Neural progenitor cell (in vitro differentiated cells): ENCODE measurements around the gene DDX24. TPM values are rescaled to one million over a fixed set of nuclear protein-coding genes. Genes with fewer than 3 reads are reported as not detected.

ENCODE experiments used
- DNase-seq: peaks from one replicate; pipeline ENCODE4 v3.0.0-alpha.2; 2016; ENCODE audit warnings: low spot score
- H2AFZ ChIP-seq: fragments of 200-600 bp; sonication (generic); replicated peaks from 2 replicates; pipeline ENCODE4 v1.6.1; 2016; ENCODE audit warnings: antibody characterized with exemption
- H3F3A ChIP-seq: fragments of 200-600 bp; sonication (generic); 2 replicates; pipeline ENCODE4 v1.6.1; 2016; ENCODE audit warnings: antibody characterized with exemption, low read depth
- H3K27ac ChIP-seq: fragments of 200-600 bp; sonication (generic); 2 replicates; pipeline ENCODE4 v1.5.1; 2016; ENCODE audit warnings: mild to moderate bottlenecking
- H3K27me3 ChIP-seq: fragments of 200-600 bp; sonication (generic); 2 replicates; pipeline ENCODE4 v1.6.1; 2016; ENCODE audit warnings: mild to moderate bottlenecking, moderate library complexity
- H3K36me3 ChIP-seq: fragments of 200-600 bp; sonication (generic); 2 replicates; pipeline ENCODE4 v1.5.1; 2016
- H3K4me1 ChIP-seq: fragments of 200-600 bp; sonication (generic); 2 replicates; pipeline ENCODE4 v1.6.1; 2016; ENCODE audit warnings: mixed run types
- H3K4me2 ChIP-seq: fragments of 200-600 bp; sonication (generic); 2 replicates; pipeline ENCODE4 v1.6.1; 2016
- H3K4me3 ChIP-seq: fragments of 200-600 bp; sonication (generic); 2 replicates; pipeline ENCODE4 v1.5.1; 2016
- H3K79me2 ChIP-seq: fragments of 200-600 bp; sonication (generic); 2 replicates; pipeline ENCODE4 v1.6.1; 2016; ENCODE audit warnings: low read depth
- H3K9ac ChIP-seq: fragments of 200-600 bp; sonication (generic); 2 replicates; pipeline ENCODE4 v1.6.1; 2016
- H3K9me3 ChIP-seq: fragments of 200-600 bp; sonication (generic); 2 replicates; pipeline ENCODE4 v1.5.1; 2016; ENCODE audit warnings: low read depth
- H4K20me1 ChIP-seq: fragments of 200-600 bp; sonication (generic); 2 replicates; pipeline ENCODE4 v1.6.1; 2016; ENCODE audit warnings: low read depth
- H3K27ac Mint-ChIP-seq: 3 replicates; pipeline ENCODE4 v1.8.0; 2021; ENCODE audit warnings: mixed read lengths
- H3K27me3 Mint-ChIP-seq: 2 replicates; pipeline ENCODE4 v1.8.0; 2022; ENCODE audit warnings: low read depth, mild to moderate bottlenecking, inconsistent platforms, moderate library complexity, mixed read lengths; ENCODE audit not compliant: insufficient read depth
- H3K36me3 Mint-ChIP-seq: 3 replicates; pipeline ENCODE4 v1.8.0; 2021; ENCODE audit warnings: mixed read lengths
- H3K4me1 Mint-ChIP-seq: 3 replicates; pipeline ENCODE4 v1.8.0; 2021; ENCODE audit warnings: mixed read lengths
- H3K4me3 Mint-ChIP-seq: 3 replicates; pipeline ENCODE4 v1.8.0; 2021; ENCODE audit warnings: mild to moderate bottlenecking, moderate library complexity, mixed read lengths
- H3K9me3 Mint-ChIP-seq: 3 replicates; pipeline ENCODE4 v1.8.0; 2020; ENCODE audit warnings: mixed read lengths
- EZH2 ChIP-seq: fragments of 200-600 bp; sonication (generic); IDR thresholded peaks from 2 replicates; pipeline ENCODE4 v1.6.1; 2017; ENCODE audit warnings: antibody characterized with exemption, mild to moderate bottlenecking, moderate library complexity
- EZH2phosphoT487 ChIP-seq: fragments of 200-600 bp; sonication (generic); IDR thresholded peaks from 2 replicates; pipeline ENCODE4 v1.6.1; 2017; ENCODE audit warnings: antibody characterized with exemption
- total RNA-seq: library from RNA; depleted of rRNA; stranded (reverse); fragments of >200 nt; gene quantifications from 2 replicates; pipeline ENCODE4 v1.2.3, GENCODE V29; 2015; ENCODE audit warnings: low replicate concordance
- TF ChIP-seq, protein P1 (sequence below): fragments of 200-600 bp; sonication (generic); IDR thresholded peaks from 2 replicates; pipeline ENCODE4 v1.5.1; 2017; ENCODE audit warnings: antibody characterized with exemption, mild to moderate bottlenecking

The DDX24 gene
- total RNA-seq, 1 donor from 2014 or later: 153 TPM

DNA sequence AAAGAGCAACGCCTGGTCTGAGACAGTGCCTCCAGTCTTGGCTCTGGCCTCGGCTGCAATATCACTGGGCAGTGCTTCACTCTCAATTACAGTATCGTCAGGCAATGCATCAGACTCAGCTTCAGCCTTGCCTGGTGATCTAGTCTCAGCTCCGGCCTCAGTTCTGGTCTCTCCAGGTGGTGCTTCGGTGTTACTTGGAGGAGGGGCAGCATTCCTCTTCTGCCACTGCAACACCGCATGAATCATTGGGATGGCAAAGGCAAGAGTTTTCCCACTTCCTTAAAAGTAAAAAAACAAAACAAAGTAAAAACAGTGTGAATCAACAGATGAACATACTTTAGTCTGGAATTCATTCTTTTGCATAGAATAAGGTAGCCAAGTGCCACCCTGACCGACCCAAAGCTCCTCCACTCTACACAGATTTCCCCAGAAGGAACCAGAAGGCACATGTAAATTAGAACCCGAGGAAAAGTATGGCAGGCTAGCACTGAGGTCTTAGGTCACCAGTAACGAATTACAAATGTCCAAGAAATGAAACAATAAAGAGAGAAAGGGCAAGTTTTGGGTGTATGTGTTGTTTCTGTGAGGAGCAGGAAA lies 18.6 kb downstream of the DDX24 start:
- H2AFZ ChIP-seq: no peak overlapping the region
- H3K4me3 ChIP-seq: no peak overlapping the region
- no peak for DNase-seq
- peaks cover 8% of the 10 kb centered on the region for H3K4me1 ChIP-seq
- peaks cover 37% of the 10 kb centered on the region for H3K36me3 Mint-ChIP-seq
- peaks cover 5% of the 10 kb centered on the region for H3K4me1 Mint-ChIP-seq
- H3F3A ChIP-seq: no peaks in the 10 kb centered on the region
- no peaks in the 10 kb centered on the region for H3K27me3 ChIP-seq
- H3K4me3 Mint-ChIP-seq: no peak overlapping the region
- H3K27ac Mint-ChIP-seq: no peak overlapping the region
- peaks cover 6% of the 10 kb centered on the region for H3K27me3 Mint-ChIP-seq
- TF ChIP-seq, protein P1, sequence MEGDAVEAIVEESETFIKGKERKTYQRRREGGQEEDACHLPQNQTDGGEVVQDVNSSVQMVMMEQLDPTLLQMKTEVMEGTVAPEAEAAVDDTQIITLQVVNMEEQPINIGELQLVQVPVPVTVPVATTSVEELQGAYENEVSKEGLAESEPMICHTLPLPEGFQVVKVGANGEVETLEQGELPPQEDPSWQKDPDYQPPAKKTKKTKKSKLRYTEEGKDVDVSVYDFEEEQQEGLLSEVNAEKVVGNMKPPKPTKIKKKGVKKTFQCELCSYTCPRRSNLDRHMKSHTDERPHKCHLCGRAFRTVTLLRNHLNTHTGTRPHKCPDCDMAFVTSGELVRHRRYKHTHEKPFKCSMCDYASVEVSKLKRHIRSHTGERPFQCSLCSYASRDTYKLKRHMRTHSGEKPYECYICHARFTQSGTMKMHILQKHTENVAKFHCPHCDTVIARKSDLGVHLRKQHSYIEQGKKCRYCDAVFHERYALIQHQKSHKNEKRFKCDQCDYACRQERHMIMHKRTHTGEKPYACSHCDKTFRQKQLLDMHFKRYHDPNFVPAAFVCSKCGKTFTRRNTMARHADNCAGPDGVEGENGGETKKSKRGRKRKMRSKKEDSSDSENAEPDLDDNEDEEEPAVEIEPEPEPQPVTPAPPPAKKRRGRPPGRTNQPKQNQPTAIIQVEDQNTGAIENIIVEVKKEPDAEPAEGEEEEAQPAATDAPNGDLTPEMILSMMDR: no peak
- TF ChIP-seq EZH2: no peak
- TF ChIP-seq EZH2phosphoT487: no peak
- peaks cover 14% of the 10 kb centered on the region for H4K20me1 ChIP-seq
- no peaks in the 10 kb centered on the region for H3K36me3 ChIP-seq
- peaks cover 47% of the 10 kb centered on the region for H3K79me2 ChIP-seq
- H3K27ac ChIP-seq: no peak overlapping the region
- no peaks in the 10 kb centered on the region for H3K9me3 ChIP-seq
- no peak overlapping the region for H3K4me2 ChIP-seq
- H3K9me3 Mint-ChIP-seq: peaks cover 11% of the 10 kb centered on the region
- H3K9ac ChIP-seq: no peak overlapping the region

DNA sequence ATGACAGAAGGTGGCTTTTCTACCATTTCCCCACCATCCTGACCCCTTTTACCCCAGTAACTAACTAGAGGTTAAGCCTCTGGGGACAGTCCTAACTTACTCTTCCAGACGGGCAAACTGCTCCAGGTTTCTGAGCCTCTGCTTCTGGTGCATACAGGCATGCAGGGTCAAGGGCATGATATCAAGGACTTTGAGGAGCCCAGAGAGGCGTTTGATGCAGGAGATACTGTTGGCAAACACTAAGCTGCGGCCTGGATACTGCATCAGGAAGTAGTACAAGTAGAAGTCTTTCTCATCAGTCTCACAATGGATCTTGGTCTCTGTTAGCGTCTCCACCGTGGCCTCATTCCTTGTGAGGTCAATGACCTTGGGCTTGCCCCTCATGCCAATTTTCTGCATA lies 21.0 kb downstream of the DDX24 start:
- Histone ChIP-seq H3K27ac (no peak overlapping the region), H3K4me2 (no peak overlapping the region), H3K36me3 (no peaks in the 10 kb centered on the region), H3K79me2 (peaks cover 25% of the 10 kb centered on the region), H3F3A (no peaks in the 10 kb centered on the region), H3K9ac (no peak overlapping the region), H3K27me3 (no peaks in the 10 kb centered on the region), H2AFZ (no peak overlapping the region), H3K4me3 (no peak overlapping the region), H3K4me1 (no peaks in the 10 kb centered on the region), H3K9me3 (no peaks in the 10 kb centered on the region), H4K20me1 (peaks cover 14% of the 10 kb centered on the region)
- TF ChIP-seq, protein P1: no peak
- no peak for TF ChIP-seq EZH2
- no peak for TF ChIP-seq EZH2phosphoT487
- Mint-ChIP-seq H3K4me3 (no peak overlapping the region), H3K27ac (no peak overlapping the region), H3K36me3 (peaks cover 43% of the 10 kb centered on the region), H3K9me3 (no peaks in the 10 kb centered on the region), H3K4me1 (no peaks in the 10 kb centered on the region), H3K27me3 (peaks cover under 1% of the 10 kb centered on the region)
- no peak for DNase-seq

DNA sequence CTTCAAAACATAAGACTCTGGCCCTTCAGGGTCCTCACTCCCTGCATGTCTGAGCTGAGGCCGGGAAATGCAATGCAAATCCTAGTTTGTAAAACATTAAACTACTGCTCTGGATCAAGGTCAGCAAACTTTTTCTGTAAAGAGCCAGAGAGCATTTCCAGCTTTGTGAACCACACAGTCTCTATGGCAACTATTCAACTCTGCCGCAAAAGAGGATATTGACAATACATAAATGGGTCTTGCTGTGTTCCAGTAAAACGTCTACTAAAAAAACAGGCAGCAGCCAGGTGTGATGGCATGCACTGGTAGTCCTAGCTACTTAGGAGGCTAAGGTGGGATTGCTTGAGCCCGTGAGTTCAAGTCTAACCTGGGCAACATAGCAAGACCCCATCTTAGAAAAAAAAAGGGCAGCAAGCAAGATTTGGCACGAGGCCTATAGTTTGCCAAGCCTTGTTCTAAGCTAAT lies 22.3 kb downstream of the DDX24 start:
- Histone ChIP-seq H3F3A (no peaks in the 10 kb centered on the region), H3K4me3 (no peak overlapping the region), H2AFZ (no peak overlapping the region), H3K27me3 (no peaks in the 10 kb centered on the region), H3K4me2 (no peak overlapping the region), H3K9ac (no peak overlapping the region), H3K27ac (no peak overlapping the region), H3K4me1 (no peaks in the 10 kb centered on the region), H4K20me1 (peaks cover 10% of the 10 kb centered on the region), H3K36me3 (no peaks in the 10 kb centered on the region), H3K9me3 (no peaks in the 10 kb centered on the region), H3K79me2 (peaks cover 12% of the 10 kb centered on the region)
- Mint-ChIP-seq H3K4me3 (no peak overlapping the region), H3K4me1 (no peaks in the 10 kb centered on the region), H3K27ac (no peak overlapping the region), H3K36me3 (peaks cover 53% of the 10 kb centered on the region), H3K9me3 (no peaks in the 10 kb centered on the region), H3K27me3 (no peaks in the 10 kb centered on the region)
- TF ChIP-seq EZH2: no peak
- no peak for DNase-seq

DNA sequence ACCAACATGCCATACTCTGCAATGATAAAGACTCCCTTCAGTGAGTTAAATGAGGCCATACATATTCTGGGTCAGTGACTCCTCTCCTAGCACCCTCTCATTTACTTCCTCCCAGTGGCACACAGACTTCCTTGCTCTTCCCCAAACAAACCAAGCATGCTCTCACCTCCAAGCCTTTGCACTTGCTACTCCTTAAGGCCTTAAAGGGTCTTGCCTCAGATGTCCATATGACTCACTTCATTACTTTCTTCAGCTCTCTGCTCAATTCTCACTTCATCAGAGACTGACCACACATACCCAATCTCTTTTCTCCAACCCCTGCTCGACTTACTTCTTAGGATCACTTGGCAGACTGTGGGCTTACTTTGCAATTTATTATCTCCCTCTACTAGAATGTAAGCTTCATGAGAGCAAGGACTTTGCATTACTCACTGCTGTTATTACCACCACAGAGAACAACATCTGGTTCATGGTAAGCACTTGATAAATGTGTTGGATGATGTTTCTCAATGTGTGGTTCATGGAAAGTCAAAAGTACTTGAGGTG lies 22.8 kb downstream of the DDX24 start:
- Mint-ChIP-seq H3K9me3 (no peaks in the 10 kb centered on the region), H3K27me3 (no peaks in the 10 kb centered on the region), H3K4me1 (no peaks in the 10 kb centered on the region), H3K36me3 (peaks cover 53% of the 10 kb centered on the region), H3K4me3 (no peak overlapping the region), H3K27ac (no peak overlapping the region)
- no peak overlapping the region for H3K4me2 ChIP-seq
- H3K4me3 ChIP-seq: no peak overlapping the region
- no peaks in the 10 kb centered on the region for H3K36me3 ChIP-seq
- no peaks in the 10 kb centered on the region for H3K9me3 ChIP-seq
- no peak for TF ChIP-seq EZH2
- DNase-seq: no peak
- peaks cover 10% of the 10 kb centered on the region for H4K20me1 ChIP-seq
- no peaks in the 10 kb centered on the region for H3K4me1 ChIP-seq
- H3F3A ChIP-seq: no peaks in the 10 kb centered on the region
- no peak overlapping the region for H2AFZ ChIP-seq
- no peak overlapping the region for H3K9ac ChIP-seq
- no peak overlapping the region for H3K27ac ChIP-seq
- peaks cover 7% of the 10 kb centered on the region for H3K79me2 ChIP-seq
- H3K27me3 ChIP-seq: no peaks in the 10 kb centered on the region
